ENCODE results near the gene NMT1.

DNA sequence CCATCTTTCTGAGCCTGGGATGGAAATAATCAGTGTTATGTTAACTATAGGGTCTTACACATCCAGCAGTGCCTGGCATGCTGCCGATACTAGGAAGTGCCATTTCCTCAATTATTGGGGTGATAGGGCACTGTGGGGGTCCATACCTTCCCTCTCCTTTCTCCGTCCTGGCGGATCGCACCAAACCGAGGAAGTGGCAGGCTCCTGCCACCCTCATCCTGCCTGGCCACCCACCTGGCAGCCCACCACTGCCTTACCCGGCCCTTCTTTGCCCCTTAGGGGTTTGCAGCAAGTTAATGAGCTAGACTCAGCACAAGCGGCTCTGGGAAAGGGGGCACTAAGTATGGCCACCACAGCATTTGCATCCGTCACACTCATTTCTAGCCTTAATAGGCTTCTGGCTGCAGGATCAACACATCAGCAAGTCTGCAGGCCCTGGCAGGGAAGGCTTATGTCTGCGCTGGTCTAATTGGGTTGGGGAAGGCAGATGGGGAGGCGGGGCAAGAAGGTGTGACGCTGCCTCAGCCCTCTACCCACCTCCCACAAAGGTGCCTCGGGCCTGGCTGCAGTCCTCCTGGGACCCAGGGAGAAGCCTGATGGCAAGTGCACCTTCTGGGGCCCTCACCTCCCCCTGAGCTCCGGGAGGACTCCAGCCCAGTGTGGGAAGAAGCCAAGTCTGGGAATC lies 38.3 kb upstream of the NMT1 start:
- TF ChIP-seq EZH2 (IDR thresholded peaks at IDR 0.05; ENCODE audit: low read length, unreplicated experiment), result no peak
- no peak for TF ChIP-seq CTCF (conservative IDR thresholded peaks at IDR 0.05; ENCODE audit: low read depth, low read length)
- no peak for TF ChIP-seq EZH2phosphoT487 (IDR thresholded peaks at IDR 0.05; ENCODE audit: borderline replicate concordance, low read length)

Measured in PC-3 (cell line).